ENCODE measurements around the gene SIGLEC10.

- TF ChIP-seq YY1 (IDR thresholded peaks at IDR 0.05; ENCODE audit: insufficient read depth, insufficient read length) (no peak), SUZ12 (IDR thresholded peaks at IDR 0.05; ENCODE audit: extremely low read depth, insufficient read depth, insufficient read length) (no peak), ZNF274 (IDR thresholded peaks at IDR 0.05; ENCODE audit: low read depth, low read length) (no peak)
These were observed 22.6 kb upstream of the SIGLEC10 start for GRCh38 chr19:51440052-51440451.

All from NT2/D1 (cell line).